Right lobe of liver (tissue), 6 donors: Measurements from ENCODE around the gene CDH2. TPM values are rescaled to one million over a fixed set of nuclear protein-coding genes. Genes with fewer than 3 reads are reported as not detected.

Experiments used
- ATAC-seq, 4 donors: fragments of 200-7000 bp; cut with Tn5 transposase; one replicate each; pipeline ENCODE4 v1.9.1; 2020; ENCODE audit warnings: mild to moderate bottlenecking in 4 of 4, moderate library complexity in 4 of 4
- DNase-seq, 3 donors: peaks; one replicate each; pipeline ENCODE4 v3.0.0-alpha.2; 2020
- H3K27ac ChIP-seq, 3 donors: fragments of 200-600 bp; one replicate each; pipeline ENCODE4 v1.8.0; 2022
- H3K27me3 ChIP-seq, 2 donors: fragments of 200-600 bp; one replicate each; pipeline ENCODE4 v1.8.0; 2022
- H3K36me3 ChIP-seq, 4 donors: fragments of 200-600 bp; sonication (generic) in 1 of 4; one replicate each; pipeline versions ENCODE4 v1.5.1 to v1.8.0; 2017 to 2022; ENCODE audit warnings: control low read depth in 1 of 4
- H3K4me1 ChIP-seq, 4 donors: fragments of 200-600 bp; sonication (generic) in 1 of 4; one replicate each; pipeline versions ENCODE4 v1.5.1 to v1.8.0; 2017 to 2022; ENCODE audit warnings: control low read depth in 1 of 4
- H3K4me3 ChIP-seq, 3 donors: fragments of 200-600 bp; one replicate each; pipeline ENCODE4 v1.8.0; 2022
- H3K9me3 ChIP-seq, 4 donors: fragments of 200-600 bp; sonication (generic) in 1 of 4; one replicate each; pipeline versions ENCODE4 v1.5.1 to v1.8.0; 2017 to 2022; ENCODE audit warnings: control low read depth in 1 of 4
- POLR2A ChIP-seq: fragments of 450-650 bp; IDR thresholded peaks from one replicate; pipeline ENCODE4 v1.6.1; 2017; ENCODE audit warnings: antibody characterized with exemption, mild to moderate bottlenecking
- WGBS: methylation state at CpG from one replicate; pipeline ENCODE4 v1.1.6; 2018; ENCODE audit warnings: low coverage, low lambda C conversion rate; ENCODE audit not compliant: insufficient coverage; ENCODE audit errors: missing lambda C conversion rate; 5-methylcytosine and 5-hydroxymethylcytosine counted together
- intact Hi-C, 2 donors: fragments of 100-400 bp; cut with DNase I; formaldehyde crosslinking; loops; one replicate each; pipeline versions ENCODE4 v1.11.2 to v1.14.1; 2022
- total RNA-seq, 6 experiments: library from RNA; depleted of rRNA in 2 of 6; stranded (reverse); fragments of >200 nt in 2 of 6; fragmentation: NEBNext Ultra II Directional in 3 of 6; extraction: Animal tissue kit (Norgen Biotek cat#: 25700) in 3 of 6; gene quantifications; one replicate each; pipeline versions ENCODE4 v1.1.0 to v1.2.4, GENCODE V29; 2016 to 2023
- TF ChIP-seq, protein P1 (sequence below), 4 donors: fragments of 200-600 bp in 3 of 4; fragments of 450-650 bp in 1 of 4; IDR thresholded peaks; one replicate each; pipeline versions ENCODE4 v1.5.1 to v1.8.0; 2016 to 2022; ENCODE audit warnings: antibody characterized with exemption in 4 of 4, mild to moderate bottlenecking in 2 of 4
- donor health status: DM: no; HTN: yes; CAD: no.
- donor health status: DM: no; HTN: no; CAD: no.
- donor health status: DM: no; HTN: no; CAD: no.
- donor health status: DM: no; HTN: yes; CAD: no.
- donor health status: DM: no; HTN: yes; CAD: no.

The CDH2 gene
- total RNA-seq, 6 experiments from 2014 or later = 32.3 to 46.8 (median 35.8) TPM

DNA sequence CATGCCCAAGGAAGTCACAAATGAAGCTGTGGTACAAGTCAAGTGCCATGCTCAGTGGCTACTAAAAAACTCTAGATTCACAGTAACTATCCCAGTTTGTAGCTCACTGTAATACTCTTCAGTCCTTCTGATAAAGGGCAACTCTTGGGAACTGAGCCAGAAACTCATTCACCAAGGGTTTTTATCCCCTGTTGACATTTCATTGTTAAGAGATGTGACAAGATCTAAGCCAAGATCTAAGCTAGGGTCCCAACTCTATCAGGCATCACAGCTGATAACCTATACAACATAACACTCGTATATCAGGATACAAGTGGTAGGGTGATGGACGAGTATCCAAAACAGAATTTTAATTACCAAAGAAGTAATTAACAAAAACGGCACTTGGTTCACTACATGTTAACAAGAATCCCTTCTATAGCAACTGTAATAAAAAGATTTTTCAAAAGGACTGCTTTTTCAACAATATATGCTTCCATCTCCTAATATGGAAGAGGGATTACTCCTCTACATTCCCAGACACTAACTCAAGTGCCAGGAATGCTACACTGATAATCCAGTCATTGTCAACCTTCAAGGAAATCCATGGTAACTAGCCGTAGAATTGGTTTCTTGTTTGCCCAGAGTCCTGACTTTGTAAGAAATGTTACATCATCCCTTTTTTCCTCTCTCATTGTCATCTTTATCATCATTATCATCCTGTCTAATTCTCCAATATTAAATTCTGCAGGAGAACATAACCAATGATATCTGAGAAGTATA lies 111.7 kb downstream of the CDH2 start:
- intact Hi-C loops = no loop called here
- peaks cover 0 to 8% (median 3%) of the 10 kb centered on the region in 4 donors for H3K4me1 ChIP-seq
- 78% methylated on average over 4 of the region's 4 CpGs for WGBS
- no peak overlapping the region for H3K27ac ChIP-seq
- H3K27me3 ChIP-seq = no peaks in the 10 kb centered on the region
- no peaks in the 10 kb centered on the region for H3K36me3 ChIP-seq
- no peak overlapping the region for H3K4me3 ChIP-seq
- ATAC-seq (no peak), DNase-seq (no peak)
- TF ChIP-seq POLR2A = no peak
- TF ChIP-seq, protein P1, sequence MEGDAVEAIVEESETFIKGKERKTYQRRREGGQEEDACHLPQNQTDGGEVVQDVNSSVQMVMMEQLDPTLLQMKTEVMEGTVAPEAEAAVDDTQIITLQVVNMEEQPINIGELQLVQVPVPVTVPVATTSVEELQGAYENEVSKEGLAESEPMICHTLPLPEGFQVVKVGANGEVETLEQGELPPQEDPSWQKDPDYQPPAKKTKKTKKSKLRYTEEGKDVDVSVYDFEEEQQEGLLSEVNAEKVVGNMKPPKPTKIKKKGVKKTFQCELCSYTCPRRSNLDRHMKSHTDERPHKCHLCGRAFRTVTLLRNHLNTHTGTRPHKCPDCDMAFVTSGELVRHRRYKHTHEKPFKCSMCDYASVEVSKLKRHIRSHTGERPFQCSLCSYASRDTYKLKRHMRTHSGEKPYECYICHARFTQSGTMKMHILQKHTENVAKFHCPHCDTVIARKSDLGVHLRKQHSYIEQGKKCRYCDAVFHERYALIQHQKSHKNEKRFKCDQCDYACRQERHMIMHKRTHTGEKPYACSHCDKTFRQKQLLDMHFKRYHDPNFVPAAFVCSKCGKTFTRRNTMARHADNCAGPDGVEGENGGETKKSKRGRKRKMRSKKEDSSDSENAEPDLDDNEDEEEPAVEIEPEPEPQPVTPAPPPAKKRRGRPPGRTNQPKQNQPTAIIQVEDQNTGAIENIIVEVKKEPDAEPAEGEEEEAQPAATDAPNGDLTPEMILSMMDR (IDR thresholded peaks at IDR 0.05) = no peak
- H3K9me3 ChIP-seq = no peaks in the 10 kb centered on the region

DNA sequence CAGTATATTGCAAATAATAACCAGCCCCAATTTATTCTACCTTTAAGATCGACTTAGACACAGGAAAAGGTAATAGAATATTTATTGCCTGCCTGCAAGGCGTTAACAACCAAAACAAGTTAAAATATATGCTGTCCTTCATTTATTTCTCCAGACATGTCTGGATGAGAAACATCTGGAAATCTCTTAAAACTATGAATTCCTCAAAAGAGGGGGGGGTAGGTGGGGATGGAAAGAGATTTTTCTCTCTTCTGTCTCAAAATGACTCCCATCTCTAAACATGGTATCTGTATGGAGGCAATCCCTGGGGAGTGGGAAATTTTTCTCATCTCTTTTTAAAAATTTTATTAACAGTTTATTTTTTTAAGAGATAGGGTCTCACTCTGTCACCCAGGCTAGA lies 113.0 kb downstream of the CDH2 start:
- H3K4me1 ChIP-seq = peaks cover 0 to 8% (median 3%) of the 10 kb centered on the region in 4 donors
- DNase-seq (no peak), ATAC-seq (no peak)
- H3K4me3 ChIP-seq = no peak overlapping the region
- intact Hi-C loops = no loop called here
- H3K27me3 ChIP-seq = no peaks in the 10 kb centered on the region
- TF ChIP-seq, protein P1 (IDR thresholded peaks at IDR 0.05) = no peak
- TF ChIP-seq POLR2A = no peak
- H3K36me3 ChIP-seq = no peaks in the 10 kb centered on the region
- H3K27ac ChIP-seq = no peak overlapping the region
- WGBS = 83% methylated on average over 2 of the region's 2 CpGs
- no peaks in the 10 kb centered on the region for H3K9me3 ChIP-seq

- no peak for TF ChIP-seq POLR2A
- TF ChIP-seq, protein P1 (IDR thresholded peaks at IDR 0.05) = no peak
- Histone ChIP-seq H3K27me3 (no peaks in the 10 kb centered on the region), H3K9me3 (no peaks in the 10 kb centered on the region), H3K4me1 (peaks cover 0 to 6% (median under 1%) of the 10 kb centered on the region in 4 donors), H3K4me3 (no peak overlapping the region), H3K36me3 (no peaks in the 10 kb centered on the region), H3K27ac (no peak overlapping the region)
- WGBS = 70% methylated on average over 2 of the region's 2 CpGs
- intact Hi-C loops = no loop called here
- DNase-seq (no peak), ATAC-seq (no peak)
These were observed 113.6 kb downstream of the CDH2 start for GRCh38 chr18:28063271-28063761.

DNA sequence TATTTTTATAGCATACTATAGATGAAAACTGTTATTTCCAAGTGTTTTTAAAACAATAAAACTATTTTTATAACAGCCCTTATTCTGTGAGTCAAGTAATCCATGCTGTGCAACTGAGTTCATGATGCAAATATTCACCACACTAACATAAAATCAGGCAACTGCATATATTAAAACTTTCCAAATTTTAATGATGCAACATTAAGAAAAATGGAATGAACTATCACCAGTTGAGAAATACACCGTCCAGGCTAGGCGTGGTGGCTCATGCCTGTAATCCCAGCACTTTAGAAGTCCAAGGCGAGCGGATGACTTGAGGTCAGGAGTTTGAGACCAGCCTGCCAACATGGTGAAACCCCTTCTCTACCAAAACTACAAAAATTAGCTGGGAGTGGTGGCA lies 114.5 kb downstream of the CDH2 start:
- no peaks in the 10 kb centered on the region for H3K27me3 ChIP-seq
- intact Hi-C loops = no loop called here
- no peaks in the 10 kb centered on the region for H3K4me1 ChIP-seq
- WGBS = 83% methylated on average over 4 of the region's 4 CpGs
- no peak overlapping the region for H3K4me3 ChIP-seq
- no peak overlapping the region for H3K27ac ChIP-seq
- no peaks in the 10 kb centered on the region for H3K9me3 ChIP-seq
- ATAC-seq = no peak
- TF ChIP-seq POLR2A = no peak
- TF ChIP-seq, protein P1 (IDR thresholded peaks at IDR 0.05) = no peak
- no peaks in the 10 kb centered on the region for H3K36me3 ChIP-seq
- DNase-seq = no peak
